WERI-Rb-1 (cell line): Measurements from ENCODE around the gene IL18BP.

Experiments
- DNase-seq: peaks from one replicate; pipeline ENCODE4 v3.0.0-alpha.2; 2020
- H3K27ac ChIP-seq: fragments of 250-450 bp; sonication (Bioruptor Pico); 2 replicates; pipeline ENCODE4 v1.5.1; 2020; ENCODE audit warnings: mild to moderate bottlenecking, moderate library complexity
- H3K27me3 ChIP-seq: fragments of 250-450 bp; sonication (Bioruptor Pico); 2 replicates; pipeline ENCODE4 v1.5.1; 2021; ENCODE audit warnings: mild to moderate bottlenecking, low read depth, moderate library complexity; ENCODE audit not compliant: insufficient read depth, severe bottlenecking
- H3K36me3 ChIP-seq: fragments of 250-450 bp; sonication (Bioruptor Pico); 2 replicates; pipeline ENCODE4 v1.5.1; 2020; ENCODE audit warnings: mild to moderate bottlenecking, moderate library complexity
- H3K4me3 ChIP-seq: 2 replicates; pipeline ENCODE4 v1.5.1; 2011; ENCODE audit warnings: low read depth, mild to moderate bottlenecking, control low read depth, low read length
- H3K9me3 ChIP-seq: fragments of 250-450 bp; sonication (Bioruptor Pico); 2 replicates; pipeline ENCODE4 v1.5.1; 2021; ENCODE audit warnings: mild to moderate bottlenecking, moderate library complexity; ENCODE audit not compliant: severe bottlenecking
- TF ChIP-seq, protein P1 (sequence below): IDR thresholded peaks from 2 replicates; pipeline ENCODE4 v1.5.1; 2011; ENCODE audit warnings: low read depth, mild to moderate bottlenecking, control low read depth, inconsistent platforms, low read length

The IL18BP gene

DNA sequence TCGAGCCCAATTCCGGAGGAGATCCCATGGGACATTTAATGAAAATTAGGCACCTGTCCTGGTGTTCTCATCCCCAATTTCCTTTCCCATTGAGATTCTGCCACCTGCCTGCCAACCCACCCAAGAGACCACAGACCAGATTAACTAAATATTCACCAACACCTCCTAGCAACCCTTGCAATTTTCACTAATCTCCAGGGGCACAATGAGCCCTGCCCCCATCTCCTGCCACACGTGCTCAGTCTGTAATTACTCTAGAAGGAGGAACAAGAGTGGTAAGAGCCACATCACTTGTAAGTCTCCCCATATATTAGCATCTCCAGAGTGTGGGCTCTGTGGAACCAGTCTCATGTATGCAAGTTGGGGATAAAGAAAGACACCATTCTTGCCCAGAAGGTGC, 38.0 kb downstream of the IL18BP start:
- no peak overlapping the region for H3K27ac ChIP-seq
- peaks cover 49% of the 10 kb centered on the region for H3K36me3 ChIP-seq
- H3K4me3 ChIP-seq, result no peak overlapping the region
- no peaks in the 10 kb centered on the region for H3K27me3 ChIP-seq
- TF ChIP-seq, protein P1, sequence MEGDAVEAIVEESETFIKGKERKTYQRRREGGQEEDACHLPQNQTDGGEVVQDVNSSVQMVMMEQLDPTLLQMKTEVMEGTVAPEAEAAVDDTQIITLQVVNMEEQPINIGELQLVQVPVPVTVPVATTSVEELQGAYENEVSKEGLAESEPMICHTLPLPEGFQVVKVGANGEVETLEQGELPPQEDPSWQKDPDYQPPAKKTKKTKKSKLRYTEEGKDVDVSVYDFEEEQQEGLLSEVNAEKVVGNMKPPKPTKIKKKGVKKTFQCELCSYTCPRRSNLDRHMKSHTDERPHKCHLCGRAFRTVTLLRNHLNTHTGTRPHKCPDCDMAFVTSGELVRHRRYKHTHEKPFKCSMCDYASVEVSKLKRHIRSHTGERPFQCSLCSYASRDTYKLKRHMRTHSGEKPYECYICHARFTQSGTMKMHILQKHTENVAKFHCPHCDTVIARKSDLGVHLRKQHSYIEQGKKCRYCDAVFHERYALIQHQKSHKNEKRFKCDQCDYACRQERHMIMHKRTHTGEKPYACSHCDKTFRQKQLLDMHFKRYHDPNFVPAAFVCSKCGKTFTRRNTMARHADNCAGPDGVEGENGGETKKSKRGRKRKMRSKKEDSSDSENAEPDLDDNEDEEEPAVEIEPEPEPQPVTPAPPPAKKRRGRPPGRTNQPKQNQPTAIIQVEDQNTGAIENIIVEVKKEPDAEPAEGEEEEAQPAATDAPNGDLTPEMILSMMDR, result no peak
- DNase-seq, result no peak
- H3K9me3 ChIP-seq, result no peaks in the 10 kb centered on the region

GRCh38 chr11:72037554-72038311, 39.0 kb downstream of the IL18BP start:
- no peak for DNase-seq
- Histone ChIP-seq H3K27me3 (no peaks in the 10 kb centered on the region), H3K4me3 (no peak overlapping the region), H3K27ac (no peak overlapping the region), H3K9me3 (no peaks in the 10 kb centered on the region), H3K36me3 (peaks cover 49% of the 10 kb centered on the region)
- TF ChIP-seq, protein P1, result no peak

DNA sequence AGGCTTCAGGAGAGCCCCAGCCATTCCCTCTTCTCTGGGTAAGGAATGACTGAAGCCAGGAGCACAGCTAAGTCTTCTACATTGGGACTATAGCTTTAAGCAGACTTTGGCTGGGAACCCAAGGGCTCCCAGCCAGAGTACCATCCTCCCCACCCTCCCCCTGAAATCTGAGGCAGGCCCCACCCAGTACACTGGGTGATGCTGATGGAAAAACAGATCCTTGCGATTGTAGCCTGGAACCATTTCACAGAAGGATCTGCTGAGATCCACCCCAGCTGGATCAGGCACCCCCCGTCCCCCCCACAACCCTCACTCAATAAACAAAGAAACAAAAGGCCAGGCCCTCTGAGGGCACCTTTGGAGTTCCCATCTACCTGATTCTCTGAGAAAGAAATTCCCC, 39.8 kb downstream of the IL18BP start:
- DNase-seq, result no peak
- Histone ChIP-seq H3K4me3 (no peak overlapping the region), H3K27ac (no peak overlapping the region), H3K36me3 (peaks cover 50% of the 10 kb centered on the region), H3K9me3 (no peaks in the 10 kb centered on the region), H3K27me3 (no peaks in the 10 kb centered on the region)
- TF ChIP-seq, protein P1, result no peak

- H3K4me3 ChIP-seq, result no peak overlapping the region
- DNase-seq, result no peak
- TF ChIP-seq, protein P1, result no peak
- no peaks in the 10 kb centered on the region for H3K9me3 ChIP-seq
- peaks cover 42% of the 10 kb centered on the region for H3K36me3 ChIP-seq
- no peak overlapping the region; the same call in none of the 2 replicates for H3K27ac ChIP-seq
- H3K27me3 ChIP-seq, result no peaks in the 10 kb centered on the region
Observed at GRCh38 chr11:72039031-72039855, 40.5 kb downstream of the IL18BP start.

- TF ChIP-seq, protein P1, result no peak
- Histone ChIP-seq H3K4me3 (peak overlapping the region; percentile 37; the same call in 1 of the 2 replicates), H3K9me3 (no peaks in the 10 kb centered on the region), H3K27ac (no peak overlapping the region; the same call in 1 of the 2 replicates), H3K27me3 (no peaks in the 10 kb centered on the region), H3K36me3 (peaks cover 35% of the 10 kb centered on the region)
- no peak for DNase-seq
Observed at GRCh38 chr11:72039856-72040401, 41.2 kb downstream of the IL18BP start.
